ENCODE data around the gene HIVEP2. TPM values are rescaled to one million over a fixed set of nuclear protein-coding genes. Genes with fewer than 3 reads are reported as not detected.

The HIVEP2 gene
- total RNA-seq, 1 experiment from 2014 or later = 4.2 TPM

DNA sequence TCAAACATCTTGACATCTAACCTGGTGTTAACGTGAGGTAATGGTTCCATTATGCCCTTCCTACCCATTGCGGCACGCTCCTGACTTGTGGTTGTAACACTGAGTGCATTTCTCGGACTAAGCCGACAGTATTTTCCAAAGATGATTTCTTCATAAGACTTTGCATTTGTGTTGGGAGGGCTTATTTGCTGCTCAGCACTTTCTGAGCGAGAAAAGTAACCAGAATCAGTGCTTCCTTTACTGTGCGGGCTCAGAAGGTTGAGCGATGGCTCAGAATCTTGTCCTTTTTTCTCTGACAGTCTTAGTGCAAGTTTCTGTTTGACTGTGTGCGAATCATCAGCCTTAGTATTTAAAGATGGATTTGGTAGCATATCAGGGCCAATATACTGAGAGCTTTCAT, 171.7 kb downstream of the HIVEP2 start:
- H3K4me1 ChIP-seq (ENCODE audit: insufficient read depth, low read length) = no peaks in the 10 kb centered on the region
- Mint-ChIP-seq H3K36me3 (ENCODE audit: insufficient read depth in 1 of 3, low read depth in 3 of 3) (peaks cover 6 to 42% (median 26%) of the 10 kb centered on the region in 3 experiments; a peak in 4 of 7 replicates), H3K4me3 (no peak overlapping the region), H3K27me3 (ENCODE audit: low read depth) (no peaks in the 10 kb centered on the region), H3K4me1 (no peaks in the 10 kb centered on the region), H3K9me3 (no peaks in the 10 kb centered on the region; a peak in 1 of 5 replicates), H3K27ac (no peak overlapping the region)
- no peak overlapping the region for H4K91ac ChIP-seq (ENCODE audit: insufficient read length, low read depth, low read length)
- no peak overlapping the region for H3K14ac ChIP-seq (ENCODE audit: insufficient read depth, low read length)
- H2BK20ac ChIP-seq (ENCODE audit: low read depth, low read length, poor library complexity, severe bottlenecking) = no peak overlapping the region
- H2AK5ac ChIP-seq (ENCODE audit: insufficient read length, low read length) = no peak overlapping the region
- H2BK120ac ChIP-seq (ENCODE audit: low read depth, low read length, poor library complexity, severe bottlenecking) = no peak overlapping the region
- H3K27ac ChIP-seq (ENCODE audit: insufficient read length, low read depth, low read length) = no peak overlapping the region
- TF ChIP-seq, protein P1, sequence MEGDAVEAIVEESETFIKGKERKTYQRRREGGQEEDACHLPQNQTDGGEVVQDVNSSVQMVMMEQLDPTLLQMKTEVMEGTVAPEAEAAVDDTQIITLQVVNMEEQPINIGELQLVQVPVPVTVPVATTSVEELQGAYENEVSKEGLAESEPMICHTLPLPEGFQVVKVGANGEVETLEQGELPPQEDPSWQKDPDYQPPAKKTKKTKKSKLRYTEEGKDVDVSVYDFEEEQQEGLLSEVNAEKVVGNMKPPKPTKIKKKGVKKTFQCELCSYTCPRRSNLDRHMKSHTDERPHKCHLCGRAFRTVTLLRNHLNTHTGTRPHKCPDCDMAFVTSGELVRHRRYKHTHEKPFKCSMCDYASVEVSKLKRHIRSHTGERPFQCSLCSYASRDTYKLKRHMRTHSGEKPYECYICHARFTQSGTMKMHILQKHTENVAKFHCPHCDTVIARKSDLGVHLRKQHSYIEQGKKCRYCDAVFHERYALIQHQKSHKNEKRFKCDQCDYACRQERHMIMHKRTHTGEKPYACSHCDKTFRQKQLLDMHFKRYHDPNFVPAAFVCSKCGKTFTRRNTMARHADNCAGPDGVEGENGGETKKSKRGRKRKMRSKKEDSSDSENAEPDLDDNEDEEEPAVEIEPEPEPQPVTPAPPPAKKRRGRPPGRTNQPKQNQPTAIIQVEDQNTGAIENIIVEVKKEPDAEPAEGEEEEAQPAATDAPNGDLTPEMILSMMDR (conservative IDR thresholded peaks at IDR 0.05) = no peak
- no peak overlapping the region for H4K8ac ChIP-seq (replicated peaks; ENCODE audit: insufficient read length, low read depth, low read length)
- no peak overlapping the region for H3K4ac ChIP-seq (ENCODE audit: low read depth, low read length)
- WGBS (ENCODE audit: extremely low coverage, insufficient read length, low lambda C conversion rate) = no CpG with 5 or more reads among the region's 9 CpGs
- H2BK5ac ChIP-seq (ENCODE audit: insufficient read length, low read length) = no peak overlapping the region
- H3K4me2 ChIP-seq (ENCODE audit: insufficient read depth, insufficient read length, low read length) = no peak overlapping the region
- H3K9ac ChIP-seq (ENCODE audit: extremely low read depth, insufficient read length, low read length) = no peak overlapping the region
- H2BK12ac ChIP-seq (ENCODE audit: insufficient read length, low read depth, low read length) = no peak overlapping the region
- no peak overlapping the region for H3K23ac ChIP-seq (ENCODE audit: insufficient read length, low read depth, low read length)
- H3K56ac ChIP-seq (ENCODE audit: insufficient read length, low read depth, low read length) = no peak overlapping the region
- no peak for DNase-seq
- no peak overlapping the region for H2AFZ ChIP-seq (ENCODE audit: low read length)
- no peaks in the 10 kb centered on the region for H3K23me2 ChIP-seq (ENCODE audit: insufficient read length, low read depth, low read length, poor library complexity, severe bottlenecking)
- H3T11ph ChIP-seq (ENCODE audit: low read length) = no peak overlapping the region
- H3K79me1 ChIP-seq (ENCODE audit: insufficient read depth, low read depth, low read length, poor library complexity, severe bottlenecking) = no peaks in the 10 kb centered on the region
- H3K18ac ChIP-seq (ENCODE audit: insufficient read length, low read depth, low read length) = no peak overlapping the region
- H4K5ac ChIP-seq (ENCODE audit: insufficient read length, low read depth, low read length) = no peak overlapping the region
- H4K20me1 ChIP-seq (ENCODE audit: control insufficient read depth, insufficient read depth, insufficient read length) = no peaks in the 10 kb centered on the region
- H2BK15ac ChIP-seq (ENCODE audit: low read depth, low read length) = no peak overlapping the region
- H3K9me3 ChIP-seq (ENCODE audit: control insufficient read depth, low read depth, low read length) = no peaks in the 10 kb centered on the region
- no peaks in the 10 kb centered on the region for H3K79me2 ChIP-seq (ENCODE audit: insufficient read depth, low read length)
- no peaks in the 10 kb centered on the region for H3K27me3 ChIP-seq (ENCODE audit: insufficient read depth, low read length)
